ENCODE results near the gene FBXL5. TPM values are rescaled to one million over a fixed set of nuclear protein-coding genes. Genes with fewer than 3 reads are reported as not detected.

FBXL5 gene
- total RNA-seq, 1 donor = 157 TPM

GRCh38 chr4:15658781-15659180 is 3.6 kb upstream of the FBXL5 start:
- TF ChIP-seq, protein P1, sequence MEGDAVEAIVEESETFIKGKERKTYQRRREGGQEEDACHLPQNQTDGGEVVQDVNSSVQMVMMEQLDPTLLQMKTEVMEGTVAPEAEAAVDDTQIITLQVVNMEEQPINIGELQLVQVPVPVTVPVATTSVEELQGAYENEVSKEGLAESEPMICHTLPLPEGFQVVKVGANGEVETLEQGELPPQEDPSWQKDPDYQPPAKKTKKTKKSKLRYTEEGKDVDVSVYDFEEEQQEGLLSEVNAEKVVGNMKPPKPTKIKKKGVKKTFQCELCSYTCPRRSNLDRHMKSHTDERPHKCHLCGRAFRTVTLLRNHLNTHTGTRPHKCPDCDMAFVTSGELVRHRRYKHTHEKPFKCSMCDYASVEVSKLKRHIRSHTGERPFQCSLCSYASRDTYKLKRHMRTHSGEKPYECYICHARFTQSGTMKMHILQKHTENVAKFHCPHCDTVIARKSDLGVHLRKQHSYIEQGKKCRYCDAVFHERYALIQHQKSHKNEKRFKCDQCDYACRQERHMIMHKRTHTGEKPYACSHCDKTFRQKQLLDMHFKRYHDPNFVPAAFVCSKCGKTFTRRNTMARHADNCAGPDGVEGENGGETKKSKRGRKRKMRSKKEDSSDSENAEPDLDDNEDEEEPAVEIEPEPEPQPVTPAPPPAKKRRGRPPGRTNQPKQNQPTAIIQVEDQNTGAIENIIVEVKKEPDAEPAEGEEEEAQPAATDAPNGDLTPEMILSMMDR (IDR thresholded peaks at IDR 0.05; ENCODE audit: insufficient read depth, low read depth, low read length) = no peak
- DNase-seq (ENCODE audit: low read depth) = no peak
- H3K4me3 ChIP-seq (ENCODE audit: low read depth, low read length) = no peak overlapping the region

DNA sequence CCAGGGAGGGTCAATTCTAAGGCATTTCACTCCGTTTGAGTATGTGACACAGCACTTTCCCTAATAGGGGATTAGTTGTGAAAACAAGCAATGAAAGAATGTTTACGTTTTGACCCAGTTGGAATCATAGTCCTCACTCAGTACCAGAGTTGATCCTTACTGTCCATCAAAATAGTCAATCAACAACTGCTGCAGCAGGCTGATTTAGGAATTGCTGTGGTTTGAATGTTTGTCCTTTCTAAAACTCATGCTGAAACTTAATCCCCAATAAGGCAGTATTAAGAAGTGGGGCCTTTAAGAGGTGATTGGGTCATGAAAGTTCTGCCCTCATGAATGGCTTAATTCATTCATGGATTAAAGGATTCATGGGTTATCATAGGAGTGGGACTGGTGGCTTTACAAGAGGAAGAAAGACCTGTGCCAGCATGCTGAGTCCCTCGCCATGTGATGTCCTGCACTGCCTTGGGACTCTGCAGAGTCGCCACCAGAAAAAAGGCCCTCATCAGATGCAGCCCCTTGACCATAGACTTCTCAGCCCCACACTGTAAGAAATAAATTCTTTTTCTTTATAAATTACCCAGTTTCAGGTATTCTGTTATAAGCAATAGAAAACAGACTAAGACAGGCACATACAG is 3.1 kb upstream of the FBXL5 start:
- no peak overlapping the region for H3K4me3 ChIP-seq (ENCODE audit: low read depth, low read length)
- TF ChIP-seq, protein P1 (IDR thresholded peaks at IDR 0.05; ENCODE audit: insufficient read depth, low read depth, low read length) = no peak
- DNase-seq (ENCODE audit: low read depth) = no peak

- DNase-seq (ENCODE audit: low read depth) = peak; percentile 73
- TF ChIP-seq, protein P1 (IDR thresholded peaks at IDR 0.05; ENCODE audit: insufficient read depth, low read depth, low read length) = no peak
Observed at GRCh38 chr4:15657366-15657765, 2.2 kb upstream of the FBXL5 start.

GRCh38 chr4:15656038-15656470 is 897 bp upstream of the FBXL5 start:
- no peak for DNase-seq (ENCODE audit: low read depth)
- peak overlapping the region; percentile 56 for H3K4me3 ChIP-seq (ENCODE audit: low read depth, low read length)
- TF ChIP-seq, protein P1 (IDR thresholded peaks at IDR 0.05; ENCODE audit: insufficient read depth, low read depth, low read length) = no peak

More at GRCh38 chr4:15657366-15657765, 2.2 kb upstream of the FBXL5 start:
- no peak overlapping the region for H3K4me3 ChIP-seq (ENCODE audit: low read depth, low read length)

- TF ChIP-seq, protein P1 (IDR thresholded peaks at IDR 0.05; ENCODE audit: insufficient read depth, low read depth, low read length) = no peak
- peak; percentile 48 for DNase-seq (ENCODE audit: low read depth)
- H3K4me3 ChIP-seq (ENCODE audit: low read depth, low read length) = peak overlapping the region; percentile 85
Observed at GRCh38 chr4:15654593-15655222, 449 bp downstream of the FBXL5 start.

DNA sequence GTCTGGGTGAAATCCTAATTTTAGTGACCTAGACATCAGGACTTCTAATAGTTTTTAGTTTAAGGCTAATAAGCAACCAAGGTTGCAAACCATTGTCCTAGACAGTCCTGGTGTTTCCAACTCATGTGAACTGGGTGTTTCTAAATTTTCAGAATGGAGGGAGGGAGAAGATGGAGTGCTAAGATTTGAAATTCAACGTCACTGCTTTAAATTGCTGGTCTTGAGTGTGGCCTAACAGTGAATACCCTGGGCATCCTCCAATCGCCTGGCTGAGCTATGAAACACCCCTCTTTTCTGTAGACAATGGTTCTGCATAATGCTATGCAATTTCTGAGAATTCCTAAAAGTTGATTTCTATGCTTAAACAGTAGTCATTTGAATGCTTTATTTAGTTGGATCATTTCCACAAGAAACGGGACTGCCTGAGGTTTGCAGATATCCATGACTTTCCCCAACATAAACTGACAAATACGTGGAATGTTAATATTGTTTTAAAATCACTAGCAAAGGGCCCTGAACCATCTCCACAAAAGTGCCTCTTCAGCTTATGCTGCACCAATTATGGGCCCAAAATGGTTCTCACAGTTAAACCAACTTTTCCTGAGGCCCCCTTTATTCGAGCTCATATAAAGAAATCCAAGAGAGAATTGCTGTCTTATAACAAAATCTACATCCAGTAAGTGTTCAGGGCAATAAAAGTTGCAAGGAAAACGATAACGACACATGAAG is 1.1 kb downstream of the FBXL5 start:
- TF ChIP-seq, protein P1 (IDR thresholded peaks at IDR 0.05; ENCODE audit: insufficient read depth, low read depth, low read length) = no peak
- peak; percentile 81 for DNase-seq (ENCODE audit: low read depth)

More for the DNA sequence above, 1.1 kb downstream of the FBXL5 start:
- H3K4me3 ChIP-seq (ENCODE audit: low read depth, low read length) = peak overlapping the region; percentile 85

Measured in fibroblast of villous mesenchyme (primary cell).